Cardiac fibroblast (primary cell): ENCODE measurements around the gene ZEB1.

Experiments
- DNase-seq, 2 donors: peaks; one replicate each; pipeline versions ENCODE4 v3.0.0 to v3.0.0-alpha.2; 2010; ENCODE audit warnings: low read depth in 2 of 2
- H3K4me3 ChIP-seq, 2 donors: replicated peaks in 1 of 2; 1 replicate in 1 of 2; 2 replicates in 1 of 2; pipeline ENCODE4 v1.5.1; 2011; ENCODE audit warnings: low read depth in 2 of 2, low read length in 2 of 2, mild to moderate bottlenecking in 2 of 2, moderate library complexity in 1 of 2
- CTCF ChIP-seq: IDR thresholded peaks from one replicate; pipeline ENCODE4 v1.5.1; 2011; ENCODE audit warnings: low read depth, mild to moderate bottlenecking, low read length, inconsistent platforms

Gene ZEB1

GRCh38 chr10:31317171-31317570, 1.8 kb upstream of the ZEB1 start:
- TF ChIP-seq CTCF = no peak
- DNase-seq = no peak
- no peak overlapping the region for H3K4me3 ChIP-seq

GRCh38 chr10:31317652-31318381, 1.2 kb upstream of the ZEB1 start:
- DNase-seq = no peak

GRCh38 chr10:31318382-31318853, 598 bp upstream of the ZEB1 start:
- TF ChIP-seq CTCF = no peak

More at GRCh38 chr10:31317652-31318381, 1.2 kb upstream of the ZEB1 start:
- TF ChIP-seq CTCF = no peak
- H3K4me3 ChIP-seq = peak overlapping the region; percentile 72 to 96

GRCh38 chr10:31319602-31320549, 860 bp downstream of the ZEB1 start:
- TF ChIP-seq CTCF = no peak
- peak overlapping the region; percentile 72 to 96 for H3K4me3 ChIP-seq
- peak; percentile 53 to 56 for DNase-seq

More at GRCh38 chr10:31318382-31318853, 598 bp upstream of the ZEB1 start:
- DNase-seq = peak; percentile 78 to 86
- peak overlapping the region; percentile 72 to 96 for H3K4me3 ChIP-seq

GRCh38 chr10:31320550-31321211, 1.7 kb downstream of the ZEB1 start:
- no peak for TF ChIP-seq CTCF
- DNase-seq = peak; percentile 63 to 65
- H3K4me3 ChIP-seq = peak overlapping the region; percentile 72 to 91

- DNase-seq = peak; percentile 31 to 47
- no peak for TF ChIP-seq CTCF
- peak overlapping the region; percentile 72 to 91 for H3K4me3 ChIP-seq
Observed at GRCh38 chr10:31321396-31321941, 2.5 kb downstream of the ZEB1 start.
